Activated gamma-delta T cell treated with anti-CD3 and anti-CD28 coated beads, Interleukin-2, amount 50 U/mL, for 16 hours (primary cell): Measurements from ENCODE around the gene RFX8.

Source experiments
- DNase-seq: peaks from one replicate; pipeline ENCODE4 v3.0.0-alpha.2; 2020; ENCODE audit warnings: low read depth

Gene RFX8

DNA sequence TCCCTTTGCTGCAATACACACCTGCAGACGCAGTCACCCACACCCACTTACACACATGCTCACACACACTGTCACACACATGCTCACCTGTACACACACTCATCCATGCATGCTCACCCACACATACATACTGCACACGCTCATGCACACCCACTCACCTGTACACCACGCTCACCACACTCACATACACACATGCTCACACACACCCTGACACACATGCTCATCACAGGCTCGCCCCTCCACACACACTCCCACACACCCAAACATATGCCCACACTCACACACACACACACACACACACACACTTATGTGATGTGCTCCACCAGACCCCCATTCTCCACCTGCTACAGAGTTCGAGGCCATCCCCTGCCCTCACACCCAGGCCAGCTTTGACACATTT, 64.8 kb downstream of the RFX8 start:
- DNase-seq = no peak

DNA sequence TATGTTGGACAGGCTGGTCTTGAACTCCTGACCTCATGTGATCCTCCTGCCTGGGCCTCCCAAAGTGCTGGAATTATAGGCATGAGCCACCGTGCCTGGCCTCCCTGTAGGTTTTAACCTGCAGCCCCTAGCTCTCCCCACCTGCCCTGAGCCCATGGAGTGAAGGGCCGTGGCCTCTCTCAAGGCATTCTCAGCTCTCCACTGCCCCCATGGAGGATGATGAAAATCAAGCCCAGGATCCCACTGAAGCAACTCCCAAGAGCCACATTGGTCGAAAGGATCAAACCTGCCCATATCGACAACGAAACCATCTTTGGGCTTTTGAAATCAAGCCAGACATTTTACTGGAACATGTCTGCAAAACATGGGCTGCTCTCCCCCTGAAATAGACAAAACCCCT, 65.2 kb downstream of the RFX8 start:
- DNase-seq = no peak

DNA sequence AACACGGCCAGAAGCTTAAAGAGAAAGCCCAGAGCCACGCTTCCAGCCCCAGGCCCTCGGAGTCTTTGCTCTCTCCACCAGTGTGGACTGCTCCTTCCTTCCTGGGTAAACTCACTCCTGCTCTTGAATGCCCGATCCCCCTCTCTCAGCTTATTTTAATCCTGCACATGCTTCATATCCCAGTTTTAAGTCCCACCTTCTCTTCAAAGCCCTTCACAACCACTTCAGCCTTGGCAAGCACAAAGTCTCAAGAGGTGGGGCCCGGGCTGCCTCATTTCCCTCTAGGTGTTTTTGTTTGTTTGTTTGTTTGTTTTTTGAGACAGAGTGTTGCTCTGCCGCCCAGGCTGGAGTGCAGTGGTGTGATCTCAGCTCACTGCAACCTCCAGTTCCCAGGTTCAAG, 66.0 kb downstream of the RFX8 start:
- no peak for DNase-seq

DNA sequence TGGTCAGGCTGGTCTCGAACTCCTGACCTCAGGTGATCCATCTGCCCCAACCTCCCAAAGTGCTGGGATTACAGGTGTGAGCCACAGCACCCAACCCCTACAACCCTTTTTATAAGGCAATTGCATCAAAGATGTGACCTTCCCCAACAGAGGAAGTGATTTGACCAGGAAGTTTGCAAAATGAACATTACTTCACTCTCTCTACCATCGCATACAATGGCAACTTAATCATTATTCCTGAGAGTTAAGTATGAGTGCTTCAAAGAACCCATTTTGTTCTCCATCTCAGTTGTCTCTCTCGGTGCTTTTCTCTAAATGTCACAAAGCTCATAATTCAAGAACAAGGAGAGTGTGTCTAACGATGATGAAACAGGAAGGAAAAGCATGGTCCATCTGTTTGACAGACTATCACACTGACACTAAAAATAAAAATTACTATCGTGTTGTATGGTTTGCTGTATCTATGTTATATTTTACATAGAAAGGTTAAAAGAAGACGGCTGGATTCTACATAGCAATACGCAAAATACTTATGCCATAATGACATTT, 69.5 kb downstream of the RFX8 start:
- DNase-seq = no peak

DNA sequence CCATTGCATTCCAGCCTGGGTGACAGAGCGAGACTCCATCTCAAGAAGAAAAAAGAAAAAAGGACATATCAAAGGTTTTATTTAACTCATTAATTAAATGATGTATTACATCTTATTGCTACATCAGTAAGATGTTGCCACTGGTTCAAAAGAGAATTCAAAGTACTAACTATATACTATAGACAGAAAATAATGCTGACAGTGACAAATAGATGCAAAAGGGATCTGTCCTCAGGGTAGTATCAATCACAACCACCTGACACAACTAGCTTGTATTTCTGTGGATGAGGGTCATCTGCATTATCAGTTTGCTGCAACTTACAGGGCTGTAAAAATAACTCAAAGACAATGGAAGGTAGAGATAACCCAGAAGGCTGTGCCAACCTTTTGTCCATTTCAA, 71.2 kb downstream of the RFX8 start:
- no peak for DNase-seq

DNA sequence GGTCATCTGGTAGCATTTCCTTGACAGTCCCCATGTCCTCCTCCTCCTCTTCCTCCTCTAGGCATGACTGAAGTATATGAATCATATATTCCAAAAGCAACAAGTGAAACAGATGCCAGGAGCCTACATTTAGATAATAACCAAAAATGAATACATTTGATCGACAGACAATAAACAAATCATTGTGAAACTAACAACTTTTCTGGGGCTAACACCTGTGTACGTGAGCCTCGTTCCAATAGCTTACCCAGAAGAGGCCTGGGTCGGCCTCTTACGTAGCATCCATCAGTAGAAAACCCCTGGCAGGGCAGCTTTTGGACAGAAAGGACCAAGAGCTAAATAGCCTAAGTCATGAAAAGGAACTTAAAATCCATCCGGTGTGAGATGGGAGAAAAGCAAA, 72.3 kb downstream of the RFX8 start:
- DNase-seq = no peak

DNA sequence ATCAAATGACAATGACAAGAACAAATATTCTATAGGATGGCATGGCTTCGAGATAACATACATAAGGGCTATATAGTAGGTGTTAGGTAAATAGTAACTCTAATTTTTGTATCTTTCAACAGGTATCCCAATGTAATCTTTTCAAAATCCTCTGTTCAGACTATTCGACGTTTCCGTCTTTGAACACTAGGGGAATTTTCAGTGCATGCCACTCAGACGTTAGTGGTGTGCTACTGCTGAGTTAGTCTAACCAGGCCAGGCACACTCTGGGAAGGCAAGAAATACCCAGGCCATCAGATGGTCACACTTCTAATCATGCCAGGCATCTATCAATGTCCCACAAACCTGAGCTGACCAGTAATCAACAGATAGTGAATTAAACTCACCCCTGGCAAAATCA, 73.0 kb downstream of the RFX8 start:
- DNase-seq = no peak

DNA sequence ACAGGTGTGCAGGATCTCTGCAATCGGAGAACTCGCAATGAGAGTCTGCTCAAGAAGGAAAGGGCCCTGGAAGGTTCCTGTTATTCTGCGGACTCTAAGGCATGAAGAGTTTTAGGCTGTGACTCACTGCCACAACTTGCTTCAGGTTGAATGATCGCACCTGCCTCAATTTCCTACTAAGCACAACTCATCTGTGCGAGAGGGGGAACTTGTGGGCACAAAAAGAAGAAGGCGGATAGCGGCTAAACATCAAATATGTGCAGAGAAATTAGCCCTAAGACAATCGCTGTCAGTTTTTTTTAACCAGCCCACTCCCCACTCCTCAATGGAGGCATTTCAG, 73.6 kb downstream of the RFX8 start:
- DNase-seq = no peak

DNA sequence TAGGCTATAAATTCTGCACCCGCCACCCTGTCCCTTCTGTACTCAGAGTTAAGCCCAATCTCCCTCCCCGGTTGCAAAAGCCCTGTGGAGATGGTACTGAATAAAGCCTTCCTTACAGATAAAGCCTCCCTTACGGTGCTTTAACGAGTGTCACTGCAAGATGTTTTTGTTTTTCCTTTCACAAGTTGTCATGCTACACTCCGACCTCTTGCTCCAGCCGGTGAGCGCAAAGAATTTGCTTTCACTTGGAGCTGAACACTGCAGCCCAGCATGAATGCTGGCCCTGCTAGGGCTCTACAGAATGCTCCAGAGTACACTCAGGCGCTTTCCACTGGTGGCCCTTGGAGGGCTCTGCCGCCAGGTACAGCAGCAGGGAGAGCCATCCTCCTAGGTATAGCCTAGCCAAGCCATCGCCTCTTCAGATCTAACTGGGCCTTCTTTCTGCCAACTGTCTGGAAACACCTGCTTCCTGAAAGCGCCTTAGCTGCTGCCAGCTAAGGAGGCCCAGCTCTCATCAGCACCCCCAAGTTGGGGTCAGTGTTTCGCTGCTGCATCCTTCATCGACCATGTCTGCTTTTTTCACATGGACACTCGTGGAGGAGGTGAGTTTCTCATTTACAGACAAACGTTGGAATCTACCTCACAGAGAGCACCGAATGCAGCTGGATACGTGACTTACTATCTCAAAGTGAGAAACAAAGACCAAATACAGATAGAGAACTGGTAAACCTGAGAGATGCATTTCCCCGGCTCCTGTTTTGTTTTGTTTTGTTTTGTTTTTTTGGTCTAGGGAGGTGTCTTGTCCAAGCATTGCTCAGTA, 74.2 kb downstream of the RFX8 start:
- DNase-seq = no peak

DNA sequence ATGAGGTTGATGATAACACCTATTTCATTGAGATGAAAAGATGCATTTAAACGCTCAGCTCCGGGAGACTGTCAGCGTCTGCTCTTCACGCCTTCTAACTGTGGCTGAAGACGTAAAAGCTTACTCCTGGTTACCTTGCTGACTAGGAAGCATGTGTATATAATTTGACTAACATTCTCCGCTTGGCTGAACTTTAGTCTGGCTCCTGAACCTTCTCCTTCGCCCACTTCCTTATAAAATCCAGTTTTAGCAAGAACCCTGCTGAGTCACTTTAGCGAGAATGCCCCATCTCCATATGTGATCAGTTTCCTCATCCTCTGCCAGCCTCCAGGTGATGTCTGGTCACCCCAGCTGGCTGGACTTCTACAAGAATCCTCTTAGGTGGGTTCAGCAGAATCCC, 74.9 kb downstream of the RFX8 start:
- no peak for DNase-seq

DNA sequence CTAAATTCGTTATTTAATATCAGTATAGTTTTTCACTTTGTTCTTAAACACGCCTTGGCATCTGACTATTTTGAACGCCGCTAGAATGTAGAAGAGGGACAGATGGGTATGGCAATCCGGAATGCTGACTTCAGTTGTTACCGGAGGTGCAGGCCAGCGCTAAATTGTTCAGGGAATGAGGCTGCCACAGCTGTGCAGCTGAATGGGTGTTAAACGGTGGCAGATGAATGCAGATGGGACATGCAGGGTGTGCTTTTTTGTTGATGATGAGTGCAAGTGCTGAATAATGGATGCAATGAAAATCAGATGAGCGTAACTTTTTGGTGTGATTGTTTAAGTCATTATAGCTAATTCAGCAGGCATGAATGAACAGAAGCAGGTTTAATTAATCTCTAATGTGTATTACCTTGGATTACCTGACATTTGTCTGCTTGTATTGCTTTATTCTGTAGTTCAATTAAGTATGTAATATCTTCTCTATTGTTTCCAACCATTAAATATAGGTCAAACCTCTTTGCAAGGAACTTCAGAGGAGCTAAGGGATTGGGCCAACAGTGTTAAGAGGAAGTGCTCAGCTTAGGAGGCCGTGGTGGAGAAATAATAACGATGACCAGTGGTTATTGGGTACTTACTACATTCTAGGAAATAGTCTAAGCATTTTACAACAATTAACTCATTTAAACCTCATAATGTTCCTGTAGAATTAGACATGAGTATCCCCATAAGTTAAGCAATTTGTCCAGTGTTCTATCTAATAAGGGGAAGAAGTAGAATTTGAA, 75.7 kb downstream of the RFX8 start:
- no peak for DNase-seq

DNA sequence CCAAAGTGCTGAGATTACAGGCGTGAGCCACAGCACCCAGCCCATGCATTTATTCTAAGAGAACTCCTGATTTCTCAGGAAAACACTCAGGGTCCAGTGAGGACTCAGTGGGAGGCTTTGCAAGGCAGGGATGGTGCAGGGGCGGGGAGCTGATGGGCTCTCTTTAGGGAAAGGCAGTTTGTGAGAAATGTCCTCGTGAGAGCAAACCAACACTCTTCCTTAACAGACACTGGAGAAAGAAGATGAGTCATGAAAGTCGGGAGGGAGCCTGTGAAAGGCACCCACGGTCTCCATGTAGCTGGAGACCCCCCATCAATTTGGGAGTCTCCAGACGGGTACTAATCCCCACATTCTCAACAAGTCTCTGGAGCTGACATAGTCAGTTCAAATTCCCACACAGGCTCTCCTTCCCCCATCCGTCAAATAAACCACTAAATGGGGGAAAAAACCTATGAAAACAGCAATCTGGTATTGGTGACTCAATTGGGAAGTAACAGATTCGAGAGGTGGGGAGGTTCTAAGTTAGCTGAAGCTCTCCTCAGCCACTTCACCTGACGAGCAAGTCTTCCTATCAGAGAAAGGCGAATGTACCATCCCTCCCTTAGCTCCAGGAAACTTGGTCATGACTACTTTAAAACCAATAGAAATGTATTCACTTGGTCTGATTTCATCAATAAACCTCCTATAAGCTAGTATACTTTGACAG, 76.6 kb downstream of the RFX8 start:
- no peak for DNase-seq

DNA sequence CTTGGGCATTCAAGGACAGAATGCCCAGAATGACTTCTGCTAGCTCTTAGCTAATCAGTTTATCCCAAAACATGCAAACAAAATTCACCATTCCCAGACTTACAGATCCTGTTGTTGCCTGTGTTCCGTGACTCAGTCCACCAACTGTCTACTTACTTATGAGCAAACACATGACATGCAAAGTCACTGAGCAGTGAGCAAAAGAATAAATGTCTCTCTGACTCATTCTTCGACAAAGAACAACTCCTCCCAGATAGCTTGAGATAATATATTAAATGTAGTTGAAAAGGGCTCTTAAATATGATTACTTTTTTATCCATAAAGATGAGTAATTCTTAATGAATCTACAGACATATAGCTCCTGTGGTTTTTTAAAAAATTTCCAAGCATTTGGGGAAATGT, 78.6 kb downstream of the RFX8 start:
- no peak for DNase-seq

DNA sequence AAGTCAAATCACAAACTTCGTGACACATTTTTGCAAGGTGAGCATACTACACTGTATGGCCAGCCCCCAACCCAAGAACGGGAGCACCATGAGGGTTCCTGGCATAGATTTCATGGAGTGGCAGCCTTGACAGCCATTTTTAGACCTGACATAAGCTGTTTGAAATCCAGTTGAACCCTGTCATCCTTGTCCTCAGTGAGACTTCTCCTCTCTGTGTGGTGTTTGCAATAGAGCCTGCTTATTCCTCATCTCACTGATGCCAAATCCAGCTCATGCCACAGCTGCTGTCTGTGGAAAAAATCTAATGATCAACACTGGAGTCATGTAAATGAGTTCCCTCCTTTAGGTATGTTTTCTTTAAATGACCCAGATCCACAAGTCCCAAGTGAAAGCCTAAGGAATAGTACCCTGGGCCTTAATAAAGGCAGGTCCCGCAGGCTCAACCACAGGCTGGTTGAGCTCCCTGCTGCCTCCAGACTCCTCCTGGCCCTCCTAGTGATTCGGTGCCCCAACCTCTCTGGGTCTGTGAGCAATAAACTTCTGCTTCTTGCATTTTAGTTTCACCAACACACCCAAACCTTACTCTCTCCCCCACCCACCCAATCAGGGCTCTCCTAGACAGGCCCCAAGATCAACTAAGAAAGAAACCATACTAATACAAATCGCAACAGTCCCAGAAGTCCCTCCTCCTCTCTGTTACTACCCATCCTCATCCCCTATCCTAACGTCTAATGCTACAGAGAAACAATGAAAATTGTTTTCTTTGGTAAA, 79.2 kb downstream of the RFX8 start:
- DNase-seq = no peak

DNA sequence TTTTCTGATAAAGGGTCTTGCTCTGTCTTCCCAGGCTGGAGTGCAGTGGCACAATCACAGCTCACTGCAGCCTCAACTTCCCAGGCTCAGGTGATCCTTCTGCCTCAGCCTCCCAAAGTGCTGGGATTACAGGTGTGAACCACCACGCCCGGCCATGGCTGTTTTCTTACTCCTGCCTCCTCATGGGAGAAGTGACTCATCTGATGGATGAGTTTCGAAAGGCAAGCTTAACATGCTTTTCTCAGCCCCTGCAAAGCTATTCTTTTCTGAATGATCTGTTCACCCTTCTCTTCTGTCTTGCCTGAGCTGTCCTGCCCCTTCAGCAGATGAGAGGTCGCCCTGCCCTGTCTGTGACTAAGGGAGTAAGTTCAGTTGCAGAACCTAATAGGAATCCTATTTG, 86.7 kb downstream of the RFX8 start:
- DNase-seq = no peak

DNA sequence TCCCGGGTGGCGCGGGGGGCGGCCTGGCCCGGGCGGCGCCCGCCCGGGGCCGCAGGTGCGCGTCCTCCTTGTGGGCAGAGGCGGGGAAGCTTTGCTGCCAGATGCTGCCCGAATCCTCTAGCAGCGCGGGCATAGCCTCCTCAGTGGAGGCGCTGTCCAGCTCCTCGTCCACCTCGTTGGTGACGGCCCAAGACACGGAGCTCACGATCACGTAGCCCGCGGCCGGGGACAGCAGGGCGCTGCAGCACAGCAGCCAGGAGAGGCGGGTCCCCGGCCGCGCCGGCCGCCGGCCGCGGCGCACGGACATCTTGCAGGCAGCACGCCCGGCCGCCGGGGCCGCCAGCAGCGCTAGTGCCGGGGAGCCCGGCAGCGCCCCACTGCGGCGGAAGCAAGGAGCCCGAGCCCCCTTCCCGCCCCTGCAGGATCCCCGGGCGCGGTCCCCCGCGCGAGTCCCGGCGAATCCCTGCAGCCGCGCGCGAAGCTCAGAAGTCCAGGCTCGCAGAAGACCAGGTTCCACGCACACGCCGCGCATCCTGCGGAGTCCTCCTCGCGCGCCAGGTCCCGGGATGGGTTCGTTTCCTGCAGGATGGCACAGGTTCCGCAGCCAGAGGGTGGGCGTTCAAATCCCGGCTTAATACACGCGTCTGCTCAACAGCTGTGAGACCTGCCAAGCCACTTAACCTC, 87.6 kb downstream of the RFX8 start, which contains the start of gene CREG2:
Gene CREG2, minus strand, starts transcription at position 353 of the 684 bp plus-strand sequence. Its CDS starts 46 bp downstream, at position 307.
- DNase-seq = peak; percentile 18

DNA sequence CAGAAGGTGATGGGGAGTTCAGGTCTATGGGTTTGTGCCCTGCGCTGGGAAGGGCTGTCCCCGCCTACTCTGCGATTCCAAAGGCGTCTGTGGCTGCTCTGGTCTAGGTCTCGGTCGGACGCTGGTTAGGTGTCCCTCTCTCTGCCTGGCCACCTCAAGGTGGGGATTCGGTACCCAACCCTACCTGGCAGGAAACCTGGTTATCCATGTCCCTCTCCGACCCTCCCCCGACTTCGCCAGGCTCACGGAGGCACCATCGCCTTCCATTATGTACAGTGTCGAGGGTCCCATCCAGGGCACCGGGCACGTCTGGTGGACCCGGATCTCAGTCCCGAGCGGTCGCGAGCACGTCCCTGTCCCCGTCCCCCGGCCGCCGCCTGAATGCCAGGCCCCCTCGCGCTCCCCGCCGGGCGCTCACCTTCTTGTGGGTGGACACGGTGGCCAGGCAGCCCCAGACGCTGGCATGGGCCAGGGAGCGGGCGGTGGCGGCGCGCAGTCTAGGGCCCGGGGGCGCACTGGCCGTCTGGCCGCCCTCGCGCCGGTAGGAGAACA, 88.2 kb downstream of the RFX8 start:
- no peak for DNase-seq

DNA sequence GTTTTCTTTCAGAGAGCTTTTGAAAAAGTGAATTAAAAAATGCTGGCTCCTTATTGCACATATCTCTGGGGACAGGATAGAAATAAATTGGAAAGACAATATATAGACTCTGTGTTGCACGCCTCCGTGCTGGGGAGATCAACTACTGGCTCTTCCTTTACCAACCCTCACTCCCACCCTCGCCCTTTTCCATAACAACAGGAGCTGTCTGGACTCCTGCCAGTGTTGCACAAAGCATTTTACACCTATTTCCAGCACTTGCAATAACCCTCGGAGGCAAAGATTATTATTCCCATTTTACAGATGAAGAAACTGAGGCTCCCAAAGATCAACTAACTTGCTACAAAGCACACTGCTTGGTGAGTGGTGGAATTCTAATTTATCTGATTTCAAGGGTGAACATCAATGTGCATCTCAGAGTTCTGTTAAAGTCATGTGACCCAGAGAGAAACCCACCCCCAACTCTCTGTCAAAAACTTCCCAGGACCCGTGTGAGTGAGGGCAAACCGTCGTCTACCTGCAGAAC, 91.8 kb downstream of the RFX8 start:
- no peak for DNase-seq

DNA sequence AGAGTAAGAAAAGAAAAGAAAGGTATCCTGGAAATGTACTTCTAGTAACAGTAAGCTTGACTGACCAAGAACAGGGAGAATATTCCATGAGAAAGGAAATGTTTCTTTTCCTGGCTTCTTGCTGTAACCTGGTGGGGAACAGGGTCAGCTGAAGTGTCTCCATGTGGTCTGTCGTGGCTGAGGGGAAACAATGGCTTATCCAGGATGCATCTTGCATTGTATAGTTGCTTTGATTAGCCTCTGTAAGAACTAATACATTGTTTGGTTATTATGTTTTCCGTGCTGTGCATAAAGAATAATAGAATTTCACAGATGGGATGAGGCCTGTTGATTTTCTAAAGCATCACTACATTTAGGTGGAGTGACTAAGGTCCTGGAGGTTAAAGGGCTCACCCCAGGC, 92.5 kb downstream of the RFX8 start:
- no peak for DNase-seq

DNA sequence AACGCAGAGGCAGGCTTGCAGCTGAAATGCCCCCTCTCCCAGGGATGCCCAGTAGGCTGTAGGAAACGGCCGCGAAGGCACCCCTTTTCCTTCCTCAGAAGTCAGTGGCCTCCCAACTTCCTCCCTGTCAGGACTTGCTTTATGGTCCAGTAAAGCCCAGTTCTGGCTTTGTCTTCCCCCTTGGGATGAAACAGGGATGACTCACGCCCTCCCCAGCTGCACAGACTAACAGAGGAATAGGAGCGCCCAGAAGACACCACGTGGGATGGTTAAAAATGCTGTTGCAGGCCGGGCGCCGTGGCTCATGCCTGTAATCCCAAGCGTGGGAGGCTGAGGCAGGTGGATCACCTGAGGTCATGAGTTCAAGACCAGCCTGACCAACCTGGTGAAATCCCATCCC, 94.5 kb downstream of the RFX8 start:
- no peak for DNase-seq

DNA sequence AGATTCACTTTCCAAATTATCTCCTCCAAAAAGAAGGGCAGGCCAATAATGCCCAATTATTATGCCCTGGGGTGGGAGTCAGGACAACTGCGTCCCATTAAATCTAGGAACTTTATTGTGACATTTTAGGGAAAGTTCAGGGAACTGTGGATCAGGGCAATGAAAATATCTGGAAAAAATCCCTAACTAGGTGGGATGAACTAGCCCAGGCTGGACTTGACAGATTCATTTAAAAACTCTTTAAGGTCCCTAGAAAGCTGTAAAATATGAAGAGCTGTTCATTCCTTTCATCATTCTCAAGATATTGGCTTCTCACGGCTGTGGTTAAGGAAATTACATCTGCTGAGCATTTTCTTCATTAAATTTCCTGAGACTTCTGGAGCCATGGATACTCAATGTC, 95.8 kb downstream of the RFX8 start:
- DNase-seq = no peak
